Prostate gland (tissue), 2 donors: ENCODE measurements around the gene YY1AP1.
"Not testable (repeated sequence)": the region's sequence is repeated elsewhere in the genome, so short reads cannot be mapped to it uniquely, and the experiment has no call there.

ENCODE experiments used
- CTCF ChIP-seq, 4 experiments: fragments of 200-600 bp in 2 of 4; fragments of 450-650 bp in 2 of 4; sonication (generic) in 2 of 4; IDR thresholded peaks; 1 replicate in 3 of 4; 2 replicates in 1 of 4; pipeline ENCODE4 v1.5.1; 2016 to 2019; ENCODE audit warnings: antibody characterized with exemption in 4 of 4, mild to moderate bottlenecking in 2 of 4, moderate library complexity in 2 of 4
- POLR2A ChIP-seq: fragments of 450-650 bp; IDR thresholded peaks from one replicate; pipeline ENCODE4 v1.6.1; 2016; ENCODE audit warnings: antibody characterized with exemption, mild to moderate bottlenecking
- POLR2AphosphoS5 ChIP-seq: sonication (generic); formaldehyde crosslinking; IDR thresholded peaks from one replicate; pipeline ENCODE4 v1.6.1; 2017; ENCODE audit warnings: antibody characterized with exemption

GRCh38 chr1:155689081-155689607 is 570 bp upstream of the YY1AP1 start, which contains the start of gene DAP3:
- not testable (repeated sequence) for TF ChIP-seq CTCF (IDR thresholded peaks at IDR 0.05); POLR2AphosphoS5; POLR2A
